AG04450 (cell line): ENCODE measurements around the gene NPIPB8. TPM values are rescaled to one million over a fixed set of nuclear protein-coding genes. Genes with fewer than 3 reads are reported as not detected.
A peak's percentile ranks its signal among the peaks of the same experiment; 100 is the strongest.
"Not testable (repeated sequence)": the region's sequence is repeated elsewhere in the genome, so short reads cannot be mapped to it uniquely, and the experiment has no call there.

Experiments used
- CTCF ChIA-PET: fragments of 300-600, 350-600 bp; formaldehyde crosslinking; extraction: SDS; loops from one replicate; lab custom pipeline; 2022; ENCODE audit warnings: antibody characterized with exemption, inconsistent platforms; lab: Charles Lee
- POLR2A ChIA-PET: fragments of 350-600 bp; formaldehyde crosslinking; extraction: SDS; loops from one replicate; lab custom pipeline; 2021; ENCODE audit warnings: antibody characterized with exemption, inconsistent platforms; lab: Yijun Ruan, JAX
- DNase-seq: peaks from one replicate; pipeline ENCODE4 v3.0.0-alpha.2; 2011; ENCODE audit warnings: low read depth, low spot score
- H3K27ac ChIP-seq: one replicate; pipeline ENCODE4 v1.5.1; 2012; ENCODE audit warnings: low read depth, low read length, control low read depth
- H3K27me3 ChIP-seq: one replicate; pipeline ENCODE4 v1.6.0; 2012; ENCODE audit warnings: low read length; ENCODE audit not compliant: control insufficient read depth, insufficient read depth
- H3K4me3 ChIP-seq: 2 replicates; pipeline ENCODE4 v1.5.1; 2011; ENCODE audit warnings: mild to moderate bottlenecking, low read depth, low read length, control low read depth
- H3K9me3 ChIP-seq: 2 replicates; pipeline ENCODE4 v1.5.1; 2012; ENCODE audit warnings: low read length; ENCODE audit not compliant: control insufficient read depth, insufficient read depth
- polyA plus RNA-seq: library from polyadenylated mRNA; depleted of rRNA; stranded (reverse); fragments of >200 nt; gene quantifications from 2 replicates; pipeline ENCODE4 v1.2.3, GENCODE V29; 2011
- TF ChIP-seq, protein P1 (sequence below): IDR thresholded peaks from 2 replicates; pipeline ENCODE4 v1.5.1; 2011; ENCODE audit warnings: low read depth, low read length, control low read depth, inconsistent platforms

The NPIPB8 gene
- polyA plus RNA-seq, 1 experiment, result 0.69 TPM

DNA sequence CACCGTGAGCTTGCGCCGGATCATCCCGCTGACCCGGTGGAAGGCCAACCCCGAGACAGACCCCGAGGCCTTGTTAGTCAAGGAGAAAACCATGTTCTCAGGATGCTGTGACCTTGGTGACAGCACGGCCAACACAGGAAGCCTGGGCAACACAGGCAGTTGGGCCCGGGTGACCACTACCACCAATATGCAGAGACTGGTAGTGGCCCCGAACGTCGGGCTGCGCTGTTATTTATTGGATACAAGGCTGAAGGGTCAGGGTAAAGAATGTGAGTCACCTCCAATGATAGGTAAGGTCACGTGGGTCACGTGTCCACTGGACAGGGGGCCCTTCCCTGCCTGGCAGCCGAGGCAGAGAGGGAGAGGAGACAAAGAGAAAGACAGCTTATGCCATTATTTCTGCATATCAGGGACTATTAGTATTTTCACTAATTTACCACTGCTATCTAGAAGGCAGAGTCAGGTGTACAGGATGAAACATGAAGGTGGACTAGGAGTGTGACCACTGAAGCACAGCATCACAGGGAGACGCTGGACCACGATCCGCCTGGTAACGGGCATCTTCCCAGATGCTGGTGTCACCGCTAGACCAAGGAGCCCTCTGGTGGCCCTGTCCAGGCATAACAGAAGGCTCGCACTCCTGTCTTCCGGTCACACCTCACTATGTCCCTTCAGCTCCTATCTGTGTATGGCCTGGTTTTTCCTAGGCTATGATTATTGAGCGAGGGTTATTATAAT is 22.2 kb upstream of the NPIPB8 start:
- CTCF ChIA-PET, result interaction anchor here (0.7 to 2.1 kb wide), 2 partner anchors 62 to 338 kb away, joined by 4 to 7 read pairs; partner anchors contain the start of gene SGF29
- POLR2A ChIA-PET, H3K4me3 ChIP-seq, DNase-seq, H3K27ac ChIP-seq, H3K9me3 ChIP-seq: not testable (repeated sequence)
- peaks cover 14% of the 10 kb centered on the region for H3K27me3 ChIP-seq
- TF ChIP-seq, protein P1, sequence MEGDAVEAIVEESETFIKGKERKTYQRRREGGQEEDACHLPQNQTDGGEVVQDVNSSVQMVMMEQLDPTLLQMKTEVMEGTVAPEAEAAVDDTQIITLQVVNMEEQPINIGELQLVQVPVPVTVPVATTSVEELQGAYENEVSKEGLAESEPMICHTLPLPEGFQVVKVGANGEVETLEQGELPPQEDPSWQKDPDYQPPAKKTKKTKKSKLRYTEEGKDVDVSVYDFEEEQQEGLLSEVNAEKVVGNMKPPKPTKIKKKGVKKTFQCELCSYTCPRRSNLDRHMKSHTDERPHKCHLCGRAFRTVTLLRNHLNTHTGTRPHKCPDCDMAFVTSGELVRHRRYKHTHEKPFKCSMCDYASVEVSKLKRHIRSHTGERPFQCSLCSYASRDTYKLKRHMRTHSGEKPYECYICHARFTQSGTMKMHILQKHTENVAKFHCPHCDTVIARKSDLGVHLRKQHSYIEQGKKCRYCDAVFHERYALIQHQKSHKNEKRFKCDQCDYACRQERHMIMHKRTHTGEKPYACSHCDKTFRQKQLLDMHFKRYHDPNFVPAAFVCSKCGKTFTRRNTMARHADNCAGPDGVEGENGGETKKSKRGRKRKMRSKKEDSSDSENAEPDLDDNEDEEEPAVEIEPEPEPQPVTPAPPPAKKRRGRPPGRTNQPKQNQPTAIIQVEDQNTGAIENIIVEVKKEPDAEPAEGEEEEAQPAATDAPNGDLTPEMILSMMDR, result peak; percentile 53

DNA sequence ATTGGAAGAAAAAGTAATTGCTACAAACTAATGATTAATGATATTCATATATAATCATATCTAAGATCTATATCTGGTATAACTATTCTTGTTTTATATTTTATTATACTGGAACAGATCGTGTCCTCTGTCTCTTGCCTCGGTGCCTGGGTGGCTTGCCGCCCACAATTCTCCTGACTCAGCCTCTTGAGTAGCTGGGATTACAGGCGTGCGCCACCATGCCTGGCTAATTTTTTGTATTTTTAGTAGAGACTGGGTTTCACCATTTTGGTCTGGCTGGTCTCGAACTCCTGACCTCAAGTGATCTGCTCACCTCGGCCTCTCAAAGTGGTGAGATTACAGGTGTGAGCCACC is 21.7 kb upstream of the NPIPB8 start:
- POLR2A ChIA-PET, result not testable (repeated sequence)

DNA sequence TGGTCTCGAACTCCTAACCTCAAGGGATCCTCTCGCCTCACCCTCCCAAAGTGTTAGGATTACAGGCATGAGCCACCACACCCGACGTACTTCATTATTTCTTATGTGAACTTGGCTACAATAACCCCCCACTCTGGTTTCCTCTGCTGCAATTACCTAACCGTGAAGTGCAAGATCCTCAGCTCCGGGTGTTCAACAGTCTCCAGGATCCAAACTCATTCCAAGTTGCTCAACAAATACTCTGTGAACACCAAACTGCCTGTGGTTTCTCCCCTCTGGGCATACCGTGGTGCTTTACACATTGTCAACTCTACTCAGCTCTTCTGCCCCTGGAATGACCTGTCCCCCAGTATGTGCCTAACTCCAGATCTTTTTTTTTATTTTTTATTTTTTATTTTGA is 21.2 kb upstream of the NPIPB8 start:
- no peak for DNase-seq
- peaks cover 14% of the 10 kb centered on the region for H3K27me3 ChIP-seq
- no peak overlapping the region for H3K27ac ChIP-seq
- TF ChIP-seq, protein P1, result no peak
- no peak overlapping the region for H3K4me3 ChIP-seq
- no peaks in the 10 kb centered on the region for H3K9me3 ChIP-seq
- ChIA-PET POLR2A (no interaction called here), CTCF (interaction anchor here (0.7 to 2.1 kb wide), 2 partner anchors 63 to 339 kb away, joined by 4 to 7 read pairs; partner anchors contain the start of gene SGF29)

More for the DNA sequence above, 21.7 kb upstream of the NPIPB8 start:
- not testable (repeated sequence) for H3K27ac ChIP-seq, H3K9me3 ChIP-seq, H3K4me3 ChIP-seq, DNase-seq
- CTCF ChIA-PET, result interaction anchor here (0.7 to 2.1 kb wide), 2 partner anchors 62 to 339 kb away, joined by 4 to 7 read pairs; partner anchors contain the start of gene SGF29
- peaks cover 12% of the 10 kb centered on the region for H3K27me3 ChIP-seq

DNA sequence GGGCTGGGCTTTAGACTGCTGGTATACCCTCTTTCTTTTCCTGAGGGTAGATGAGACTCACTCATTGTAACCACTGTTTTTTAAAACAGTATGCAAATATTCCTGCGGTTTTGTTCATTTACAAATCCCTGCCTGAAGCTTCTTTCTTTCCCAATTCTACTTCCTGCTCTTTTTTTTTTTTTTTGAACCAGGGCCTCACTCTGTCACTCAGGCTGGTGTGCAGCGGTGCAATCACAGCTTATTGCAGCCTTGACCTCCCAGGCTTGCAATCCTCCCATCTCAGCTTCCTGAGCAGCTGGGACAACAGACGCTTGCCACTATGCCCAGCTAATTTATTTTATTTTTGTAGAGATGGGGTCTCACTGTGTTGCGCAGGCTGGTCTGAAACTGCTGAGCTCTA is 20.0 kb upstream of the NPIPB8 start:
- ChIA-PET POLR2A (no interaction called here), CTCF (no interaction called here)
- no peak overlapping the region for H3K27ac ChIP-seq
- no peak overlapping the region for H3K4me3 ChIP-seq
- H3K27me3 ChIP-seq, result peaks cover 17% of the 10 kb centered on the region
- no peaks in the 10 kb centered on the region for H3K9me3 ChIP-seq
- no peak for DNase-seq
- TF ChIP-seq, protein P1, result no peak

DNA sequence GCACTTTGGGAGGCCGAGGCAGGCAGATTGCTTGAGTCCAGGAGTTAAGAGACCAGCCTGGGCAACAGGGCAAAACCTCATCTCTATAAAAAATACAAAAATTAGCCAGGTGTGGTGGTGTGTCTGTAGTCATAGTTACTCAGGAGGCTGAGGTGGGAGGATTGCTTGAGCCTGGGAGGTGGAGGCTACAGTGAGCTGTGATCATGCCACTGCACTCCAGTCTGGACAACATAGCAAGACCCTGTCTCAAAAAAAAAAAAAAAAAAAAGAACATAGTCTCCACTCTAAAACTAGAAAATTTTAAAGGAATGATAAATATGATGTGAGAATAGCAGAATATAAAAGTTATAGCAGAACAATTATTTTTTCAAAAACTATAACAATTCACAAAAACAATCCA is 17.5 kb upstream of the NPIPB8 start:
- H3K4me3 ChIP-seq, POLR2A ChIA-PET, DNase-seq, H3K27ac ChIP-seq, CTCF ChIA-PET, H3K9me3 ChIP-seq: not testable (repeated sequence)
- H3K27me3 ChIP-seq, result peaks cover 20% of the 10 kb centered on the region

DNA sequence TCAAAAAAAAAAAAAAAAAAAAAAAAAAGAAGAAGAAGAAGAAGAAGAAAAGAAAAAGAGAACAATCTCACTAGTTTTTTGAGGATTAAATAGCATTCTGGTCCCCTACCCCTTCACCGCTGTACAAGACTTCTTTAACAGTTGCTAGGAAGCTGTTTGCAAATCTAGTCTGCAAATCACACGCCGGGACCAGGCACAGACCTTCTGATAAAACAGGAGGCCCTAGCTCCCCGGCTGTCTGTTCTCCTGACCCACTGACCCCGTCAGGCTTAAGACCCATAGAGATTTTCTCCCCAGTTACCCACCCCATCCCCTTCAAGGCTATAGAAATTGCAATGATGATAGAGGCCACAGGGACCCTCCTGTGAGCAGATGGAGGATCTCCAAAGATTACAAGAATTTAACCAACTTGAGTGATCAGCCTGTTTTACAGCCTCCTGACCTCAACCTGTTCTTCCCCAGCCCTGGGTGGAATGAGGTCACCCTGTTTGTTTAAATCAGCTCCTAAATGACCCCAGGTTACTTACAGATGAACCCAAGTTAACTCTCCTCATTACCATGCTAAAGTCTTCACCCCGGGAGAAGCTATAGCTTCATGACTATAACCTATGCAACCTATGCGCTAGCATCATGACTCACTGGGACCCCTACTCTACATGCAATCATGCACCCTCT is 16.2 kb upstream of the NPIPB8 start:
- H3K27ac ChIP-seq, result no peak overlapping the region
- TF ChIP-seq, protein P1, result no peak
- peaks cover 18% of the 10 kb centered on the region for H3K27me3 ChIP-seq
- no peaks in the 10 kb centered on the region for H3K9me3 ChIP-seq
- ChIA-PET POLR2A (no interaction called here), CTCF (interaction anchor here (0.7 kb wide), 2 partner anchors 11 to 18 kb away, joined by 3 to 12 read pairs; no protein-coding TSS in a partner anchor)
- H3K4me3 ChIP-seq, result no peak overlapping the region
- no peak for DNase-seq

DNA sequence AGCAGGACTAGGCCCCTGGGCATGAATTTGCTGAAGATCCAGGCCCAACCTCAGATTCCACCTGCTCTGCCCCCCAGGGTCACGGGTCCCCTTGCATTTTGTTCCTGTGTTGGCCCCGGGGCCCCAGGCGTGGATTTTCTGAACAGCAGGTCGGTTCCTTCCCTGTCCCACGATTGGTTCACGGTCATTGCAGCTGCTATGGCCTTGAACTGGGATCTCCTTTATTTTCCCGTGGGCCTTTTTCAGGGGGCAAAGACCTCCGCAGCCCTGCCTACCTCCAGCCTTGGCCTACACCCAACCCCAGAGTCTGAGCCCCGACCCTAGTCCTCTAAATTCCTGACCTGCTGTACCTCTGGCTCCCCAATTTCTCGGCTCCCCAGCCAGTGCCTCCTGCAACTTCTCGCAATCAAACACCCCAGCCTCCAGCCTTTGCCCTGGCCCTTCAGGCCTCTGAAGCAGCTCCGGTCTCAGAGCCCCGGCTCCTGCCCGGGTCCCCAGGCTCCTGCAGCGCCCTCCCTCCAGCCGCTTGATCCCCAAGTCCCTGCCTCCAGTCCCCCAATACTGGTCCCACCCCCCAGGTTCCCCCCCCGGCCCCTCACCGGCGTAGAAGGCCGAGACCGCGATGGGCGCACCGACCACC is 15.2 kb upstream of the NPIPB8 start:
- H3K27me3 ChIP-seq, result peaks cover 16% of the 10 kb centered on the region
- H3K4me3 ChIP-seq, DNase-seq, H3K27ac ChIP-seq, H3K9me3 ChIP-seq, POLR2A ChIA-PET, CTCF ChIA-PET: not testable (repeated sequence)
